SU-DHL-6 (cell line): Measurements from ENCODE around the gene C2CD2.

Experiments
- H2AFZ ChIP-seq: fragments of 200-600 bp; sonication (generic); 2 replicates; pipeline ENCODE4 v1.6.1; 2014; ENCODE audit warnings: low read depth, mild to moderate bottlenecking, moderate library complexity, mixed read lengths, antibody characterized with exemption, low read length; ENCODE audit not compliant: severe bottlenecking
- H3F3A ChIP-seq: fragments of 200-600 bp; shearing (Covaris generic); 2 replicates; pipeline ENCODE4 v1.6.0; 2016; ENCODE audit warnings: antibody characterized with exemption, mild to moderate bottlenecking; ENCODE audit not compliant: insufficient read depth
- H3K27ac ChIP-seq: fragments of 200-600 bp; sonication (generic); 2 replicates; pipeline ENCODE4 v1.5.1; 2016; ENCODE audit warnings: low read depth, mild to moderate bottlenecking, low read length, moderate library complexity, mixed read lengths
- H3K27me3 ChIP-seq: fragments of 200-600 bp; sonication (generic), shearing (Covaris generic); 2 replicates; pipeline ENCODE4 v1.6.0; 2014; ENCODE audit warnings: mild to moderate bottlenecking, low read length
- H3K36me3 ChIP-seq: fragments of 200-600 bp; sonication (generic); 2 replicates; pipeline ENCODE4 v1.6.1; 2014; ENCODE audit warnings: mild to moderate bottlenecking, low read length, mixed read lengths
- H3K4me2 ChIP-seq: fragments of 300-600, 200-600 bp; shearing (Covaris generic), sonication (generic); 2 replicates; pipeline ENCODE4 v1.6.0; 2014; ENCODE audit warnings: low read length, low read depth, mild to moderate bottlenecking; ENCODE audit not compliant: poor library complexity, severe bottlenecking
- H3K4me3 ChIP-seq: fragments of 200-600 bp; sonication (generic); 2 replicates; pipeline ENCODE4 v1.5.1; 2014; ENCODE audit warnings: antibody characterized with exemption, low read length, mild to moderate bottlenecking, mixed read lengths; ENCODE audit not compliant: insufficient read depth, poor library complexity, severe bottlenecking
- H3K79me2 ChIP-seq: fragments of 200-600 bp; sonication (generic); 2 replicates; pipeline ENCODE4 v1.6.1; 2014; ENCODE audit warnings: mild to moderate bottlenecking, low read length, moderate library complexity; ENCODE audit not compliant: insufficient read depth
- H3K9ac ChIP-seq: fragments of 200-600 bp; sonication (generic); 2 replicates; pipeline ENCODE4 v1.7.0; 2014; ENCODE audit warnings: mild to moderate bottlenecking, low read length
- H3K9me2 ChIP-seq: fragments of 200-600 bp; sonication (generic); replicated peaks from 2 replicates; pipeline ENCODE4 v1.6.1; 2014; ENCODE audit warnings: low read length; ENCODE audit not compliant: insufficient read depth
- H3K9me3 ChIP-seq: fragments of 200-600 bp; sonication (generic); 2 replicates; pipeline ENCODE4 v1.6.1; 2014; ENCODE audit warnings: low read length, mixed read lengths; ENCODE audit not compliant: insufficient read depth
- H4K20me1 ChIP-seq: fragments of 200-600 bp; sonication (generic); 2 replicates; pipeline ENCODE4 v1.6.1; 2014; ENCODE audit warnings: low read depth, mild to moderate bottlenecking, antibody characterized with exemption, low read length, moderate library complexity, mixed read lengths
- CTCF ChIP-seq: fragments of 200-600 bp; sonication (generic); IDR thresholded peaks from one replicate; pipeline ENCODE4 v1.5.1; 2017; ENCODE audit warnings: antibody characterized with exemption, mild to moderate bottlenecking, low read length, moderate library complexity; ENCODE audit not compliant: insufficient read depth, poor library complexity, severe bottlenecking
- EZH2phosphoT487 ChIP-seq: fragments of 200-600 bp; sonication (generic), shearing (Covaris generic); conservative IDR thresholded peaks from 2 replicates; pipeline ENCODE4 v1.6.1; 2018; ENCODE audit warnings: mild to moderate bottlenecking, antibody characterized with exemption, low read length, moderate library complexity, mixed read lengths

Gene C2CD2

GRCh38 chr21:41920476-41920875 lies 33.3 kb downstream of the C2CD2 start:
- no peak for TF ChIP-seq CTCF
- Histone ChIP-seq H4K20me1 (no peaks in the 10 kb centered on the region), H3K9ac (no peak overlapping the region), H3K9me2 (no peaks in the 10 kb centered on the region), H3K4me2 (no peak overlapping the region), H3K79me2 (no peaks in the 10 kb centered on the region), H3K4me3 (no peak overlapping the region), H3K36me3 (no peaks in the 10 kb centered on the region), H3F3A (no peaks in the 10 kb centered on the region), H3K27ac (no peak overlapping the region), H3K9me3 (no peaks in the 10 kb centered on the region), H3K27me3 (no peaks in the 10 kb centered on the region), H2AFZ (no peak overlapping the region)

DNA sequence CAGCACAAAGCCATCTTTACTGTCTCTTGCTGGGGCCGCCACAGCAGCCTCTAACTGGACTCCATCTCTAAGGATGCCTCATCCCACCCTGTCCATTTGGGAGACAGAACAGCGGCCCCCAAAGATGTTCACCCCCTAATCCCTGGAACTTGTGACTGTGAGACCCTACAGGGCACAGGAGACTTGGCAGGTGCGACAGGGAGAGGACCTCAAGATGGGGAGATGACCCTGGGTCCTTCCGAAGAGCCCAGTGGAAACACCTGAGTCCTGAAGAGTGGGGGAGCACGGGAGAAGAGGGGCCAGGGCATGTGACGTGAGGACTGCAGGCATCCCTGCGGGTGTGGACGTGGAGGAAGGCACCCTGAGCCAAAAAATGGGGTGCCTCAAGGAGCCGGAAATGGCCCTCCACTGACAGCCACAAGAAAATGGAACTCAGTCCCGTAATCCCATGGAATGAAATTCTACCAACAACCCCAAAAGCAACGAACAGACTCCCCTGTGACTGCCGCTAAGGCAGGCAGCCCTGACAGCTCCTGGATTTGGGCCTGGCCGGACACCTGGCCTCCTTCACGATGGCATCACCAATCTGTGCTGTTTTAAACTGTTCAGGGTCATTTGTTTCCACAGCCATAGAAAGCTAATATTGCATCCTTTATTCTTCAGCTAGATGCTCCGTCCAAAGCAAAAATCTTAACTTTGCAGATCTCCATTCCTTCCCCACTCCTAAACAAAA lies 34.0 kb downstream of the C2CD2 start:
- Histone ChIP-seq H3F3A (no peaks in the 10 kb centered on the region), H4K20me1 (no peaks in the 10 kb centered on the region), H3K9me3 (no peaks in the 10 kb centered on the region), H3K79me2 (no peaks in the 10 kb centered on the region), H2AFZ (no peak overlapping the region), H3K9ac (no peak overlapping the region), H3K4me3 (no peak overlapping the region), H3K27me3 (no peaks in the 10 kb centered on the region), H3K4me2 (no peak overlapping the region), H3K36me3 (no peaks in the 10 kb centered on the region), H3K27ac (no peak overlapping the region), H3K9me2 (no peaks in the 10 kb centered on the region)
- TF ChIP-seq EZH2phosphoT487, result no peak
- TF ChIP-seq CTCF, result no peak

DNA sequence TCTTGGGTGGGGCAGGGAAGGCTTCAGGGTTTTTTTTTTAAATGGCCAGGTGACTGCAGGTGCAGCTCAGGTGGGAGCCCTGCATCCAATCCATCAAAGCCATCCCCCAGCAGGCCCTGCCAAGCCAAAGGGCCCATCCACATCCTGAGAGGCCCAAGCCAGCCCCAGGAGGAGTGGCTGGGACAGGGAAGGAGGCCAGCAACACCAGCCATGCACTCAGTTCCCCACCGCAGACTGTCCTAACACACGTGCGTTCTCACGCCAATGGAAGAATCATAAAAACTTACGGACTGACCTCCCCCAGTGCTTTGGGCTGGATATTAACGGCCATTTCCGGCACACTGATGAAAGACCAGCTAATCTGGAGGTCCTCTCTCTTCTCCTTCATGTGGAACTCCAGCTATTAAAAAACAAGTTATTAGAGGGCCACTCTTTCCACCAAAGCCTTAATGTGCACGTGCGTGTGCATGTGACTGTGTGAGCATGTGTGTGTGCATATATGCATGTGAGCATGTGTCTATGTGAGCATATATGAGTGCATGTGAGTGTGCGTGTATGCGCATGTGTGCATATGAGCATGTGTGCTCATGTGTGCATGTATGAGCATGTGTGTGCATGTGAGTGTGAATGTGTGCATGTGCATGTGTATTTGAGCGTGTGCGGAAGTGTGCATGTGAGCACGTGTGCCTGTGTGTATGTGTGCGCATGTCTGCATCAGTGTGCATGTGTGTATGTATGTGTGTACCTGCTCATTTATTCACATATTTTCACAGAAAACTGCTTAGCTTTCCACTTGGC lies 35.1 kb downstream of the C2CD2 start:
- H3K4me3 ChIP-seq, result no peak overlapping the region
- no peak overlapping the region for H3K27ac ChIP-seq
- no peaks in the 10 kb centered on the region for H3K79me2 ChIP-seq
- H3K9me2 ChIP-seq, result no peaks in the 10 kb centered on the region
- no peak overlapping the region for H3K9ac ChIP-seq
- no peaks in the 10 kb centered on the region for H3K36me3 ChIP-seq
- TF ChIP-seq CTCF (no peak), EZH2phosphoT487 (no peak)
- no peak overlapping the region for H3K4me2 ChIP-seq
- no peak overlapping the region for H2AFZ ChIP-seq
- H4K20me1 ChIP-seq, result no peaks in the 10 kb centered on the region
- H3K27me3 ChIP-seq, result no peaks in the 10 kb centered on the region
- no peaks in the 10 kb centered on the region for H3F3A ChIP-seq
- H3K9me3 ChIP-seq, result no peaks in the 10 kb centered on the region
